Right atrium auricular region (tissue), 2 donors: ENCODE results near the gene CD53. TPM values are rescaled to one million over a fixed set of nuclear protein-coding genes. Genes with fewer than 3 reads are reported as not detected.

ENCODE experiments used
- DNase-seq: peaks from one replicate; pipeline ENCODE4 v3.0.0-alpha.2; 2019; ENCODE audit warnings: low spot score
- H3K27ac ChIP-seq, 2 donors: fragments of 200-600 bp; sonication (generic); 1 replicate in 1 of 2; 2 replicates in 1 of 2; pipeline ENCODE4 v1.5.1; 2016 to 2019
- H3K27me3 ChIP-seq, 2 donors: fragments of 200-600 bp; sonication (generic); one replicate each; pipeline versions ENCODE4 v1.5.1 to v1.6.0; 2017 to 2019
- H3K36me3 ChIP-seq: fragments of 200-600 bp; sonication (generic); one replicate; pipeline ENCODE4 v1.5.1; 2016
- H3K4me1 ChIP-seq, 2 donors: fragments of 200-600 bp; sonication (generic); one replicate each; pipeline versions ENCODE4 v1.5.1 to v1.6.0; 2017 to 2019
- H3K4me3 ChIP-seq, 2 donors: fragments of 200-600 bp; sonication (generic); 1 replicate in 1 of 2; 2 replicates in 1 of 2; pipeline ENCODE4 v1.5.1; 2017 to 2019; ENCODE audit warnings: mild to moderate bottlenecking in 1 of 2, moderate library complexity in 1 of 2
- H3K9me3 ChIP-seq, 2 donors: fragments of 200-600 bp; sonication (generic); one replicate each; pipeline ENCODE4 v1.5.1; 2019
- CTCF ChIP-seq, 2 donors: fragments of 200-600 bp; sonication (generic); IDR thresholded peaks; one replicate each; pipeline ENCODE4 v1.5.1; 2019; ENCODE audit warnings: antibody characterized with exemption in 2 of 2
- total RNA-seq, 2 donors: library from RNA; depleted of rRNA; stranded (reverse); fragments of >200 nt; gene quantifications; one replicate each; pipeline ENCODE4 v1.1.0, GENCODE V29; 2016

Gene CD53
- total RNA-seq, 2 donors from 2014 or later, result 7.0 to 29.4 TPM

DNA sequence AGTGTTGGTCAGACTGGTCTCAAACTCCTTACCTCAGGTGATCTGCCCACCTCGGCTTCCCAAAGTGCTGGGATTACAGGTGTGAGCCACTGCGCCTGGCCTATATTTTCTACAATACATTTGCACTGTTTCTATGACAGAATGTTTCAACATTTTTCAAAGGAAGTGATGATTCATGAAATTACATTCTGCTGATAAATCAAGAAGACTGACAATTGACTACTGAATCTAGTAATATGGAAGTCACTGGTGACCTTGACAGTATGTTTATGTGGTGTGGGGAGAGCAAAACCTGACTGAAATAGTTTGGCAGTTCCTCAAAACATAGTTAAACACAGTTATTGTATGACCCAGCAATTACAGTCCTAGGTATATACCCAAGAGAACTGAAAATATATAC, 72.7 kb downstream of the CD53 start:
- Histone ChIP-seq H3K9me3 (no peaks in the 10 kb centered on the region), H3K27me3 (no peaks in the 10 kb centered on the region), H3K36me3 (peaks cover 32% of the 10 kb centered on the region), H3K27ac (no peak overlapping the region), H3K4me3 (no peak overlapping the region), H3K4me1 (no peaks in the 10 kb centered on the region)
- DNase-seq, result no peak
- no peak for TF ChIP-seq CTCF (IDR thresholded peaks at IDR 0.05)

DNA sequence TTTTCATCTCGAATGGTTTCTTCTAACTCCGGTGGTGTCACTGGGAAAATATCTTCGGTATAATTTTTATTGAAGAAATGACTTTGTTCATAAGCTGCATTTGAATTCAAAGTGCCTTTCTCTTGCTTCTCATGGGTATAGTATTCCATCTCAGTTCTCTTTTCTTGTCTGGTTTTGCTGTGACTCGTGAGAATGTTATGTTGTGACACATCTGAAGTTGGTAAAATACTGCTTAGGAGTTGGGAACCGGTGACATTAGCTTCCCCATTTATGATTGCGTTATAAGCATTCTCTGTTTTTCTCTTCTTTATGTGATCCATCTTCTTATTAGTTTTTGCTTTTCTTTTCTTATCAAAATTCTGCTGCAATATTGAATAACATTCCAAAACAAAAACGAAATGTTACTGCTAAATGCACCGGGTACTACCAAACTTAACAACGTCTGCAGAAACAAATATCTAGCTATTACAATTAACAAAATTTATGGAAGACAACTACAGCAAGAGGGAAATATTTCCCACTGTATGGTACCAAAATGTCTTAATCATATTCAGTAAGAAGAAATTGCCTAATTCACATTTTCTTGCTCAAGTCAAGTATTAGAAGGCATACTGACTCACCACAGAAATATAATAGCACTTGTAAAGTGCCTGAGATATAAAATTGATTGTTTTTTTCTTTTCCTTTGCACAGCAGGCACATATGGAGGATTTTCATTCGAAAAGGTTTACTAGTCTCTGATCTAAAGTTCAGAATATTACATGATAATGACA, 75.3 kb downstream of the CD53 start:
- H3K27ac ChIP-seq, result no peak overlapping the region
- no peak for DNase-seq
- H3K27me3 ChIP-seq, result no peaks in the 10 kb centered on the region
- H3K36me3 ChIP-seq, result peaks cover 47% of the 10 kb centered on the region
- no peak overlapping the region for H3K4me3 ChIP-seq
- no peaks in the 10 kb centered on the region for H3K4me1 ChIP-seq
- TF ChIP-seq CTCF (IDR thresholded peaks at IDR 0.05), result no peak
- no peaks in the 10 kb centered on the region for H3K9me3 ChIP-seq

Other genes starting within 250 kb of the CD53 start
- gene KCNA3, start 198.2 kb upstream of the CD53 start, total RNA-seq, result 1 to 10 TPM; 1.5 to 1.9 TPM
- 10 to 100 TPM in 1 of 2 donors, 1 to 10 TPM in 1; 9.2 to 15.7 TPM for gene LRIF1, start 90.8 kb downstream of the CD53 start, total RNA-seq